ENCODE data around the gene THSD7B.

- TF ChIP-seq EP300 (IDR thresholded peaks at IDR 0.05) (no peak), POLR2AphosphoS5 (IDR thresholded peaks at IDR 0.05) (no peak)
These were observed 225.0 kb downstream of the THSD7B start for GRCh38 chr2:136990316-136990715.

Measured in esophagus muscularis mucosa (tissue), 3 donors.